ENCODE results near the gene SIL1.

- no peak for TF ChIP-seq EZH2 (IDR thresholded peaks at IDR 0.05; ENCODE audit: insufficient read depth, low read length)
- no peak for TF ChIP-seq CTCF (IDR thresholded peaks at IDR 0.05; ENCODE audit: insufficient read depth, low read depth, low read length)
Observed at GRCh38 chr5:138975098-138975847, 222.9 kb downstream of the SIL1 start.
